GM19438 (cell line): ENCODE measurements around the gene RABEP2.

ENCODE experiments used
- ATAC-seq: cut with Tn5 transposase; IDR thresholded peaks from one replicate; pipeline ENCODE4 v1.9.1; 2021; ENCODE audit warnings: low read depth; ENCODE audit not compliant: unreplicated experiment

RABEP2 gene

GRCh38 chr16:28863929-28864793, 60.9 kb downstream of the RABEP2 start:
- no peak for ATAC-seq

- no peak for ATAC-seq
Measured at GRCh38 chr16:28859326-28859725, 65.7 kb downstream of the RABEP2 start.

DNA sequence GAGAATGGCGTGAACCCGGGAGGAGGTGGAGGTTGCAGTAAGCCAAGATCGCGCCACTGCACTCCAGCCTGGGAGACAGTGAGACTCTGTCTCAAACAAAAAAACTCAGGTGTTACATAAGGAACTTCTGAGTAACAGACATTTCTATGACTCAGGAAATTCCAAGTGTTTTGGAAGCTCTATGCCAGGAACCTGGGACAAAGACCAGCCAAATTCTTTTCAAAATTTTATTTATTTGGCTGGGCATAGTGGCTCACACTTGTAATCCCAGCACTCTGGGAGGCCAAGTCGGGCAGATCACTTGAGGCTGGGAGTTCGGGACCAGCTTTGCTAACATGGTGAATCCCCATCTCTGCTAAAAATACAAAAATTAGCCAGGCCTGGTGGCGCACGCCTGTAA, 66.6 kb downstream of the RABEP2 start:
- no peak for ATAC-seq
